ENCODE data around the gene ADAM21. TPM values are rescaled to one million over a fixed set of nuclear protein-coding genes. Genes with fewer than 3 reads are reported as not detected.

Gene ADAM21
- total RNA-seq, 1 donor from 2014 or later: 0.80 TPM

DNA sequence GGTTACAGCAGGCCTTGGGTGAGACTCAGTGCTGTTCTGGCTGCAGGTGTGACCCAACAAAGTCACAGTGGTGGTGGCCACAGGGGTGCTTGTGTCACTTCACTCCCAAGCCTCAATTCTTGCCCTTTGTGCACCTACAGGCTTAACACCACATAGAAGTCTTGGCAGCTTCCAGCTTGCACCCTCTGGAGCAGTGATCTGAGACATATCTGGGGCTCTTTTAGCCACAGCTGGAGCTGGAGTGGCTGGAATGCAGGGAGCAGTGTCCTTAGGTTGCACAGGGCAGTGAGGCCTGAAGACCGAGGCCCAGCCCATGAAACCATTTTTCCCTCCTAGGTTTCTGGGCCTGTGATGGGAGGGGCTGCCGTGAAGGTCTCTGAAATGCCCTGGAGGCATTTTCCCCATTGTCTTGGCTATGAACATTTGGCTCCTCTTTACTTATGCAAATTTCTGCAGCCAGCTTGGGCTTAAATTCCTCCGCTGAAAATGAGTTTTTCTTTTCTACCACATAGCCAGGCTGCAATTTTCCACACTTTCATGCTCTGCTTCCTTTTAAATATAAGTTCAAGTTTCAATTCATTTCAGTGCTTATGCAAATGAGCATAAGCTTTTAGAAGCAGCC lies 37.7 kb downstream of the ADAM21 start:
- H3K4me3 Mint-ChIP-seq: no peak overlapping the region
- peaks cover 4% of the 10 kb centered on the region for H3K4me1 Mint-ChIP-seq
- no peaks in the 10 kb centered on the region for H3F3A ChIP-seq (ENCODE audit: low read depth)
- no peaks in the 10 kb centered on the region for H3K79me2 ChIP-seq (ENCODE audit: low read depth)
- no peak overlapping the region for H3K4me3 ChIP-seq
- H3K4me2 ChIP-seq: no peak overlapping the region
- H3K27me3 ChIP-seq: no peaks in the 10 kb centered on the region
- H3K27me3 Mint-ChIP-seq (ENCODE audit: insufficient read depth, low read depth): no peaks in the 10 kb centered on the region
- H3K9me3 ChIP-seq (ENCODE audit: low read depth): peaks cover 18% of the 10 kb centered on the region
- no peaks in the 10 kb centered on the region for H4K20me1 ChIP-seq (ENCODE audit: low read depth)
- no peak overlapping the region for H3K27ac Mint-ChIP-seq
- no peak overlapping the region for H2AFZ ChIP-seq (replicated peaks)
- H3K4me1 ChIP-seq: no peaks in the 10 kb centered on the region
- no peaks in the 10 kb centered on the region for H3K36me3 ChIP-seq
- DNase-seq (ENCODE audit: low spot score): no peak
- TF ChIP-seq EZH2phosphoT487 (IDR thresholded peaks at IDR 0.05) (no peak), EZH2 (IDR thresholded peaks at IDR 0.05) (no peak)
- TF ChIP-seq, protein P1, sequence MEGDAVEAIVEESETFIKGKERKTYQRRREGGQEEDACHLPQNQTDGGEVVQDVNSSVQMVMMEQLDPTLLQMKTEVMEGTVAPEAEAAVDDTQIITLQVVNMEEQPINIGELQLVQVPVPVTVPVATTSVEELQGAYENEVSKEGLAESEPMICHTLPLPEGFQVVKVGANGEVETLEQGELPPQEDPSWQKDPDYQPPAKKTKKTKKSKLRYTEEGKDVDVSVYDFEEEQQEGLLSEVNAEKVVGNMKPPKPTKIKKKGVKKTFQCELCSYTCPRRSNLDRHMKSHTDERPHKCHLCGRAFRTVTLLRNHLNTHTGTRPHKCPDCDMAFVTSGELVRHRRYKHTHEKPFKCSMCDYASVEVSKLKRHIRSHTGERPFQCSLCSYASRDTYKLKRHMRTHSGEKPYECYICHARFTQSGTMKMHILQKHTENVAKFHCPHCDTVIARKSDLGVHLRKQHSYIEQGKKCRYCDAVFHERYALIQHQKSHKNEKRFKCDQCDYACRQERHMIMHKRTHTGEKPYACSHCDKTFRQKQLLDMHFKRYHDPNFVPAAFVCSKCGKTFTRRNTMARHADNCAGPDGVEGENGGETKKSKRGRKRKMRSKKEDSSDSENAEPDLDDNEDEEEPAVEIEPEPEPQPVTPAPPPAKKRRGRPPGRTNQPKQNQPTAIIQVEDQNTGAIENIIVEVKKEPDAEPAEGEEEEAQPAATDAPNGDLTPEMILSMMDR (IDR thresholded peaks at IDR 0.05): no peak
- no peak overlapping the region for H3K27ac ChIP-seq
- H3K9ac ChIP-seq: no peak overlapping the region
- peaks cover 34% of the 10 kb centered on the region for H3K9me3 Mint-ChIP-seq
- H3K36me3 Mint-ChIP-seq: peaks cover 8% of the 10 kb centered on the region

DNA sequence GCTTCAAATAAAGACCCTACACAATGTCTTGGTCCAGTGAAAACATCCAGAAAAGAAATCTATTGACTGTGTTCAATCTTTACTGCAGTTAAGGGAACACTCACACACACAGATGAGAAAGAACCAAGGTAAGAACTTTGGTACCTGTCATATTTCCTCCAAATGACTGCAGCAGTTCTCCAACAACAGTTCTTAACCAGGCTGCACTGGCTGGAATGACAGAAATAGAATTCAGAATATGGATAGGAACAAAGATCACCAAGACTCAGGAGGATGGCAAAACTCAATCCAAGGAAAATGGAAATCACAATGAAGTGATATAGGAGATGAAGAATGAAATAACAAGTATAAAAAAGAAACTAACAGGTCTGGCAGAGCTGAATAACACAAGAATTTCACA lies 46.2 kb downstream of the ADAM21 start:
- no peaks in the 10 kb centered on the region for H3K79me2 ChIP-seq (ENCODE audit: low read depth)
- no peaks in the 10 kb centered on the region for H3K36me3 ChIP-seq
- H4K20me1 ChIP-seq (ENCODE audit: low read depth): no peaks in the 10 kb centered on the region
- H3K9ac ChIP-seq: no peak overlapping the region
- H3K9me3 ChIP-seq (ENCODE audit: low read depth): no peaks in the 10 kb centered on the region
- no peaks in the 10 kb centered on the region for H3K4me1 Mint-ChIP-seq
- peaks cover 29% of the 10 kb centered on the region for H3K9me3 Mint-ChIP-seq
- H3K27ac ChIP-seq: no peak overlapping the region
- DNase-seq (ENCODE audit: low spot score): no peak
- peaks cover 2% of the 10 kb centered on the region for H3K27me3 Mint-ChIP-seq (ENCODE audit: insufficient read depth, low read depth)
- H3K36me3 Mint-ChIP-seq: peaks cover 2% of the 10 kb centered on the region
- H3K27ac Mint-ChIP-seq: no peak overlapping the region
- H3F3A ChIP-seq (ENCODE audit: low read depth): no peaks in the 10 kb centered on the region
- H3K4me3 Mint-ChIP-seq: no peak overlapping the region
- TF ChIP-seq EZH2phosphoT487 (IDR thresholded peaks at IDR 0.05) (no peak), EZH2 (IDR thresholded peaks at IDR 0.05) (no peak)
- TF ChIP-seq, protein P1 (IDR thresholded peaks at IDR 0.05): no peak
- no peak overlapping the region for H3K4me2 ChIP-seq
- H2AFZ ChIP-seq (replicated peaks): no peak overlapping the region
- H3K27me3 ChIP-seq: no peaks in the 10 kb centered on the region
- no peaks in the 10 kb centered on the region for H3K4me1 ChIP-seq
- H3K4me3 ChIP-seq: no peak overlapping the region

Small RNA genes lying within 50 kb of the gene (small RNA-seq; reads per million reads assigned to genes)
- not detected for gene RNU6-659P

Other genes starting within 250 kb of the ADAM21 start
- 51.0 and 116 TPM in 2 replicates for gene COX16, start 92.5 kb upstream of the ADAM21 start, total RNA-seq (ENCODE audit: low replicate concordance)
- 20.1 and 25.9 TPM in 2 replicates for gene SYNJ2BP, start 35.1 kb upstream of the ADAM21 start, total RNA-seq (ENCODE audit: low replicate concordance)
- gene ADAM20, start 82.8 kb downstream of the ADAM21 start, total RNA-seq (ENCODE audit: low replicate concordance): 1.2 and 2.0 TPM in 2 replicates
- gene MED6, start 148.5 kb downstream of the ADAM21 start, total RNA-seq (ENCODE audit: low replicate concordance): 57.5 and 82.0 TPM in 2 replicates
- 3.5 and 3.7 TPM in 2 replicates for gene TTC9, start 189.7 kb downstream of the ADAM21 start, total RNA-seq (ENCODE audit: low replicate concordance)